WTC11 (cell line): Measurements from ENCODE around the gene NAT16. TPM values are rescaled to one million over a fixed set of nuclear protein-coding genes. Genes with fewer than 3 reads are reported as not detected.

Experiments
- ATAC-seq: fragments of 200-7000 bp; cut with Tn5 transposase; 2 replicates; pipeline ENCODE4 v1.10.0; 2021; ENCODE audit warnings: mild to moderate bottlenecking, moderate library complexity
- CTCF ChIA-PET: fragments of 300-600 bp; sonication (Branson Sonifier 250); formaldehyde crosslinking; loops from one replicate; lab custom pipeline; 2021; ENCODE audit warnings: antibody characterized with exemption; lab: Charles Lee
- POLR2A ChIA-PET: fragments of 350-600 bp; sonication (Branson Sonifier 250); formaldehyde crosslinking; loops from one replicate; lab custom pipeline; 2021; ENCODE audit warnings: antibody characterized with exemption; lab: Charles Lee
- DNase-seq: peaks from one replicate; pipeline ENCODE4 v3.0.0; 2021; ENCODE audit warnings: low spot score
- H3K27ac Mint-ChIP-seq: 2 replicates; pipeline ENCODE4 v1.8.0; 2021; ENCODE audit warnings: mixed read lengths
- H3K27me3 Mint-ChIP-seq: 2 replicates; pipeline ENCODE4 v1.8.0; 2021; ENCODE audit warnings: low read depth, mild to moderate bottlenecking, moderate library complexity, mixed read lengths
- H3K36me3 Mint-ChIP-seq: 2 replicates; pipeline ENCODE4 v1.8.0; 2021; ENCODE audit warnings: mixed read lengths
- H3K4me1 Mint-ChIP-seq: 2 replicates; pipeline ENCODE4 v1.8.0; 2022; ENCODE audit warnings: mixed read lengths
- H3K4me3 Mint-ChIP-seq: 2 replicates; pipeline ENCODE4 v1.8.0; 2021; ENCODE audit warnings: mild to moderate bottlenecking, moderate library complexity, mixed read lengths
- H3K9me3 Mint-ChIP-seq: 2 replicates; pipeline ENCODE4 v1.8.0; 2021; ENCODE audit warnings: mixed read lengths
- GRHL2 ChIP-seq: fragments of 250-450 bp; sonication (Bioruptor Pico); IDR thresholded peaks from 2 replicates; pipeline ENCODE4 v1.8.0; 2022; ENCODE audit warnings: mild to moderate bottlenecking, moderate library complexity; ENCODE audit not compliant: insufficient replicate concordance, severe bottlenecking
- OVOL2 ChIP-seq: fragments of 250-450 bp; sonication (Bioruptor Pico); IDR thresholded peaks from 2 replicates; pipeline ENCODE4 v1.9.0; 2021; ENCODE audit warnings: mild to moderate bottlenecking, borderline replicate concordance
- PRRX2 ChIP-seq: fragments of 250-450 bp; sonication (Bioruptor Pico); IDR thresholded peaks from 2 replicates; pipeline ENCODE4 v1.8.0; 2021; ENCODE audit warnings: mild to moderate bottlenecking
- TEAD1 ChIP-seq: sonication (generic); formaldehyde crosslinking; IDR thresholded peaks from 2 replicates; pipeline ENCODE4 v1.8.0; 2022; ENCODE audit warnings: mild to moderate bottlenecking, missing genetic modification reagents
- ZNF138 ChIP-seq: sonication (generic); formaldehyde crosslinking; conservative IDR thresholded peaks from 2 replicates; pipeline ENCODE4 v1.8.1; 2022; ENCODE audit warnings: mild to moderate bottlenecking, moderate library complexity, missing genetic modification reagents
- ZNF232 ChIP-seq: sonication (generic); formaldehyde crosslinking; IDR thresholded peaks from 2 replicates; pipeline ENCODE4 v1.8.0; 2022; ENCODE audit warnings: mild to moderate bottlenecking, missing genetic modification reagents
- ZNF317 ChIP-seq: sonication (generic); formaldehyde crosslinking; IDR thresholded peaks from 2 replicates; pipeline ENCODE4 v1.8.1; 2023; ENCODE audit warnings: low read depth, mild to moderate bottlenecking, moderate library complexity, missing genetic modification reagents, borderline replicate concordance
- ZNF416 ChIP-seq: fragments of 250-450 bp; sonication (Bioruptor Pico); IDR thresholded peaks from 2 replicates; pipeline ENCODE4 v1.9.0; 2021; ENCODE audit warnings: mild to moderate bottlenecking, inconsistent platforms
- total RNA-seq: library from RNA; stranded (reverse); gene quantifications from 3 replicates; pipeline ENCODE4 v1.2.3, GENCODE V29; 2021
- TF ChIP-seq, protein P1 (sequence below): sonication (generic); formaldehyde crosslinking; IDR thresholded peaks from 2 replicates; pipeline ENCODE4 v1.8.1; 2023; ENCODE audit warnings: mild to moderate bottlenecking, moderate library complexity, missing genetic modification reagents
- TF ChIP-seq, protein P2 (sequence below): sonication (generic); formaldehyde crosslinking; IDR thresholded peaks from 2 replicates; pipeline ENCODE4 v1.8.1; 2022; ENCODE audit warnings: low read depth, missing genetic modification reagents, borderline replicate concordance
- TF ChIP-seq, protein P3 (sequence below): fragments of 250-450 bp; sonication (Bioruptor Pico); IDR thresholded peaks from 2 replicates; pipeline ENCODE4 v2.1.2; 2022; ENCODE audit warnings: mild to moderate bottlenecking, moderate library complexity
- TF ChIP-seq, protein P4 (sequence below): sonication (generic); formaldehyde crosslinking; conservative IDR thresholded peaks from 2 replicates; pipeline ENCODE4 v1.8.1; 2023; ENCODE audit warnings: mild to moderate bottlenecking, low read depth, missing genetic modification reagents, moderate library complexity
- TF ChIP-seq, protein P5 (sequence below): fragments of 250-450 bp; sonication (Bioruptor Pico); IDR thresholded peaks from 2 replicates; pipeline ENCODE4 v1.9.0; 2021; ENCODE audit warnings: moderate library complexity, mild to moderate bottlenecking, inconsistent platforms, borderline replicate concordance
- TF ChIP-seq, protein P6 (sequence below): fragments of 250-450 bp; sonication (Bioruptor Pico); IDR thresholded peaks from 2 replicates; pipeline ENCODE4 v1.9.0; 2021; ENCODE audit warnings: mild to moderate bottlenecking
- TF ChIP-seq, protein P7 (sequence below): sonication (generic); formaldehyde crosslinking; IDR thresholded peaks from 2 replicates; pipeline ENCODE4 v1.8.0; 2023; ENCODE audit warnings: mild to moderate bottlenecking, missing genetic modification reagents
- TF ChIP-seq, protein P8 (sequence below): sonication (generic); formaldehyde crosslinking; IDR thresholded peaks from 2 replicates; pipeline ENCODE4 v1.8.1; 2023; ENCODE audit warnings: mild to moderate bottlenecking, missing genetic modification reagents, moderate library complexity

NAT16 gene
- total RNA-seq, 1 experiment from 2014 or later = 0.39 TPM

DNA sequence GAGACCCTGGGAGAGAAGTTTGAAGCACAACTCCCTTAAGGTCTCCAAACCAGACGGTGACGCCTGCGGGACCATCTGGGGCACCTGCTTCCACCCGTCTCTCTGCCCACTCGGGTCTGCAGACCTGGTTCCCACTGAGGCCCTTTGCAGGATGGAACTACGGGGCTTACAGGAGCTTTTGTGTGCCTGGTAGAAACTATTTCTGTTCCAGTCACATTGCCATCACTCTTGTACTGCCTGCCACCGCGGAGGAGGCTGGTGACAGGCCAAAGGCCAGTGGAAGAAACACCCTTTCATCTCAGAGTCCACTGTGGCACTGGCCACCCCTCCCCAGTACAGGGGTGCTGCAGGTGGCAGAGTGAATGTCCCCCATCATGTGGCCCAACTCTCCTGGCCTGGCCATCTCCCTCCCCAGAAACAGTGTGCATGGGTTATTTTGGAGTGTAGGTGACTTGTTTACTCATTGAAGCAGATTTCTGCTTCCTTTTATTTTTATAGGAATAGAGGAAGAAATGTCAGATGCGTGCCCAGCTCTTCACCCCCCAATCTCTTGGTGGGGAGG lies 42.4 kb downstream of the NAT16 start:
- no peak for DNase-seq
- POLR2A ChIA-PET = no interaction called here
- no peak for TF ChIP-seq ZNF138 (CRISPR knock-in tag)
- TF ChIP-seq, protein P1, sequence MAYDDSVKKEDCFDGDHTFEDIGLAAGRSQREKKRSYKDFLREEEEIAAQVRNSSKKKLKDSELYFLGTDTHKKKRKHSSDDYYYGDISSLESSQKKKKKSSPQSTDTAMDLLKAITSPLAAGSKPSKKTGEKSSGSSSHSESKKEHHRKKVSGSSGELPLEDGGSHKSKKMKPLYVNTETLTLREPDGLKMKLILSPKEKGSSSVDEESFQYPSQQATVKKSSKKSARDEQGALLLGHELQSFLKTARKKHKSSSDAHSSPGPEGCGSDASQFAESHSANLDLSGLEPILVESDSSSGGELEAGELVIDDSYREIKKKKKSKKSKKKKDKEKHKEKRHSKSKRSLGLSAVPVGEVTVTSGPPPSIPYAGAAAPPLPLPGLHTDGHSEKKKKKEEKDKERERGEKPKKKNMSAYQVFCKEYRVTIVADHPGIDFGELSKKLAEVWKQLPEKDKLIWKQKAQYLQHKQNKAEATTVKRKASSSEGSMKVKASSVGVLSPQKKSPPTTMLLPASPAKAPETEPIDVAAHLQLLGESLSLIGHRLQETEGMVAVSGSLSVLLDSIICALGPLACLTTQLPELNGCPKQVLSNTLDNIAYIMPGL (CRISPR knock-in tag) = no peak
- TF ChIP-seq, protein P2, sequence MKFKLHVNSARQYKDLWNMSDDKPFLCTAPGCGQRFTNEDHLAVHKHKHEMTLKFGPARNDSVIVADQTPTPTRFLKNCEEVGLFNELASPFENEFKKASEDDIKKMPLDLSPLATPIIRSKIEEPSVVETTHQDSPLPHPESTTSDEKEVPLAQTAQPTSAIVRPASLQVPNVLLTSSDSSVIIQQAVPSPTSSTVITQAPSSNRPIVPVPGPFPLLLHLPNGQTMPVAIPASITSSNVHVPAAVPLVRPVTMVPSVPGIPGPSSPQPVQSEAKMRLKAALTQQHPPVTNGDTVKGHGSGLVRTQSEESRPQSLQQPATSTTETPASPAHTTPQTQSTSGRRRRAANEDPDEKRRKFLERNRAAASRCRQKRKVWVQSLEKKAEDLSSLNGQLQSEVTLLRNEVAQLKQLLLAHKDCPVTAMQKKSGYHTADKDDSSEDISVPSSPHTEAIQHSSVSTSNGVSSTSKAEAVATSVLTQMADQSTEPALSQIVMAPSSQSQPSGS (CRISPR knock-in tag) = no peak
- TF ChIP-seq, protein P3, sequence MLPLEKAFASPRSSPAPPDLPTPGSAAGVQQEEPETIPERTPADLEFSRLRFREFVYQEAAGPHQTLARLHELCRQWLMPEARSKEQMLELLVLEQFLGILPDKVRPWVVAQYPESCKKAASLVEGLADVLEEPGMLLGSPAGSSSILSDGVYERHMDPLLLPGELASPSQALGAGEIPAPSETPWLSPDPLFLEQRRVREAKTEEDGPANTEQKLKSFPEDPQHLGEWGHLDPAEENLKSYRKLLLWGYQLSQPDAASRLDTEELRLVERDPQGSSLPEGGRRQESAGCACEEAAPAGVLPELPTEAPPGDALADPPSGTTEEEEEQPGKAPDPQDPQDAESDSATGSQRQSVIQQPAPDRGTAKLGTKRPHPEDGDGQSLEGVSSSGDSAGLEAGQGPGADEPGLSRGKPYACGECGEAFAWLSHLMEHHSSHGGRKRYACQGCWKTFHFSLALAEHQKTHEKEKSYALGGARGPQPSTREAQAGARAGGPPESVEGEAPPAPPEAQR (CRISPR knock-in tag) = no peak
- TF ChIP-seq, protein P4, sequence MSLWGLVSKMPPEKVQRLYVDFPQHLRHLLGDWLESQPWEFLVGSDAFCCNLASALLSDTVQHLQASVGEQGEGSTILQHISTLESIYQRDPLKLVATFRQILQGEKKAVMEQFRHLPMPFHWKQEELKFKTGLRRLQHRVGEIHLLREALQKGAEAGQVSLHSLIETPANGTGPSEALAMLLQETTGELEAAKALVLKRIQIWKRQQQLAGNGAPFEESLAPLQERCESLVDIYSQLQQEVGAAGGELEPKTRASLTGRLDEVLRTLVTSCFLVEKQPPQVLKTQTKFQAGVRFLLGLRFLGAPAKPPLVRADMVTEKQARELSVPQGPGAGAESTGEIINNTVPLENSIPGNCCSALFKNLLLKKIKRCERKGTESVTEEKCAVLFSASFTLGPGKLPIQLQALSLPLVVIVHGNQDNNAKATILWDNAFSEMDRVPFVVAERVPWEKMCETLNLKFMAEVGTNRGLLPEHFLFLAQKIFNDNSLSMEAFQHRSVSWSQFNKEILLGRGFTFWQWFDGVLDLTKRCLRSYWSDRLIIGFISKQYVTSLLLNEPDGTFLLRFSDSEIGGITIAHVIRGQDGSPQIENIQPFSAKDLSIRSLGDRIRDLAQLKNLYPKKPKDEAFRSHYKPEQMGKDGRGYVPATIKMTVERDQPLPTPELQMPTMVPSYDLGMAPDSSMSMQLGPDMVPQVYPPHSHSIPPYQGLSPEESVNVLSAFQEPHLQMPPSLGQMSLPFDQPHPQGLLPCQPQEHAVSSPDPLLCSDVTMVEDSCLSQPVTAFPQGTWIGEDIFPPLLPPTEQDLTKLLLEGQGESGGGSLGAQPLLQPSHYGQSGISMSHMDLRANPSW = no peak
- no peak for TF ChIP-seq TEAD1 (CRISPR knock-in tag)
- TF ChIP-seq ZNF317 (CRISPR knock-in tag) = no peak
- TF ChIP-seq, protein P5, sequence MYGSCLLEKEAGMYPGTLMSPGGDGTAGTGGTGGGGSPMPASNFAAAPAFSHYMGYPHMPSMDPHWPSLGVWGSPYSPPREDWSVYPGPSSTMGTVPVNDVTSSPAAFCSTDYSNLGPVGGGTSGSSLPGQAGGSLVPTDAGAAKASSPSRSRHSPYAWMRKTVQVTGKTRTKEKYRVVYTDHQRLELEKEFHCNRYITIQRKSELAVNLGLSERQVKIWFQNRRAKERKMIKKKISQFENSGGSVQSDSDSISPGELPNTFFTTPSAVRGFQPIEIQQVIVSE (CRISPR knock-in tag) = no peak
- no peak for TF ChIP-seq OVOL2 (CRISPR knock-in tag)
- TF ChIP-seq, protein P6, sequence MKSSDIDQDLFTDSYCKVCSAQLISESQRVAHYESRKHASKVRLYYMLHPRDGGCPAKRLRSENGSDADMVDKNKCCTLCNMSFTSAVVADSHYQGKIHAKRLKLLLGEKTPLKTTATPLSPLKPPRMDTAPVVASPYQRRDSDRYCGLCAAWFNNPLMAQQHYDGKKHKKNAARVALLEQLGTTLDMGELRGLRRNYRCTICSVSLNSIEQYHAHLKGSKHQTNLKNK (CRISPR knock-in tag) = no peak
- TF ChIP-seq, protein P7, sequence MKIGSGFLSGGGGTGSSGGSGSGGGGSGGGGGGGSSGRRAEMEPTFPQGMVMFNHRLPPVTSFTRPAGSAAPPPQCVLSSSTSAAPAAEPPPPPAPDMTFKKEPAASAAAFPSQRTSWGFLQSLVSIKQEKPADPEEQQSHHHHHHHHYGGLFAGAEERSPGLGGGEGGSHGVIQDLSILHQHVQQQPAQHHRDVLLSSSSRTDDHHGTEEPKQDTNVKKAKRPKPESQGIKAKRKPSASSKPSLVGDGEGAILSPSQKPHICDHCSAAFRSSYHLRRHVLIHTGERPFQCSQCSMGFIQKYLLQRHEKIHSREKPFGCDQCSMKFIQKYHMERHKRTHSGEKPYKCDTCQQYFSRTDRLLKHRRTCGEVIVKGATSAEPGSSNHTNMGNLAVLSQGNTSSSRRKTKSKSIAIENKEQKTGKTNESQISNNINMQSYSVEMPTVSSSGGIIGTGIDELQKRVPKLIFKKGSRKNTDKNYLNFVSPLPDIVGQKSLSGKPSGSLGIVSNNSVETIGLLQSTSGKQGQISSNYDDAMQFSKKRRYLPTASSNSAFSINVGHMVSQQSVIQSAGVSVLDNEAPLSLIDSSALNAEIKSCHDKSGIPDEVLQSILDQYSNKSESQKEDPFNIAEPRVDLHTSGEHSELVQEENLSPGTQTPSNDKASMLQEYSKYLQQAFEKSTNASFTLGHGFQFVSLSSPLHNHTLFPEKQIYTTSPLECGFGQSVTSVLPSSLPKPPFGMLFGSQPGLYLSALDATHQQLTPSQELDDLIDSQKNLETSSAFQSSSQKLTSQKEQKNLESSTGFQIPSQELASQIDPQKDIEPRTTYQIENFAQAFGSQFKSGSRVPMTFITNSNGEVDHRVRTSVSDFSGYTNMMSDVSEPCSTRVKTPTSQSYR (CRISPR knock-in tag) = no peak
- TF ChIP-seq, protein P8, sequence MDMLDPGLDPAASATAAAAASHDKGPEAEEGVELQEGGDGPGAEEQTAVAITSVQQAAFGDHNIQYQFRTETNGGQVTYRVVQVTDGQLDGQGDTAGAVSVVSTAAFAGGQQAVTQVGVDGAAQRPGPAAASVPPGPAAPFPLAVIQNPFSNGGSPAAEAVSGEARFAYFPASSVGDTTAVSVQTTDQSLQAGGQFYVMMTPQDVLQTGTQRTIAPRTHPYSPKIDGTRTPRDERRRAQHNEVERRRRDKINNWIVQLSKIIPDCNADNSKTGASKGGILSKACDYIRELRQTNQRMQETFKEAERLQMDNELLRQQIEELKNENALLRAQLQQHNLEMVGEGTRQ (CRISPR knock-in tag) = no peak
- no peak for TF ChIP-seq ZNF232
- no peak for TF ChIP-seq ZNF416 (CRISPR knock-in tag)
- TF ChIP-seq GRHL2 = no peak
- TF ChIP-seq PRRX2 = no peak

More for the DNA sequence above, 42.4 kb downstream of the NAT16 start:
- Mint-ChIP-seq H3K36me3 (no peaks in the 10 kb centered on the region), H3K27me3 (no peaks in the 10 kb centered on the region; the same call in 1 of the 2 replicates), H3K4me3 (no peak overlapping the region), H3K9me3 (no peaks in the 10 kb centered on the region), H3K4me1 (peaks cover 50% of the 10 kb centered on the region), H3K27ac (no peak overlapping the region)
- CTCF ChIA-PET = interaction anchor here (0.5 to 8.1 kb wide), 12 partner anchors 10 to 243 kb away, joined by 3 to 217 read pairs (median 3); partner anchors contain the start of genes ACHE, COL26A1 and SERPINE1
- ATAC-seq = no peak
